ENCODE measurements around the gene OR3A3. TPM values are rescaled to one million over a fixed set of nuclear protein-coding genes. Genes with fewer than 3 reads are reported as not detected.
"Not testable (repeated sequence)": the region's sequence is repeated elsewhere in the genome, so short reads cannot be mapped to it uniquely, and the experiment has no call there.

OR3A3 gene
- total and polyA plus RNA-seq, 4 donors: 0.63 TPM; not detected in 3

DNA sequence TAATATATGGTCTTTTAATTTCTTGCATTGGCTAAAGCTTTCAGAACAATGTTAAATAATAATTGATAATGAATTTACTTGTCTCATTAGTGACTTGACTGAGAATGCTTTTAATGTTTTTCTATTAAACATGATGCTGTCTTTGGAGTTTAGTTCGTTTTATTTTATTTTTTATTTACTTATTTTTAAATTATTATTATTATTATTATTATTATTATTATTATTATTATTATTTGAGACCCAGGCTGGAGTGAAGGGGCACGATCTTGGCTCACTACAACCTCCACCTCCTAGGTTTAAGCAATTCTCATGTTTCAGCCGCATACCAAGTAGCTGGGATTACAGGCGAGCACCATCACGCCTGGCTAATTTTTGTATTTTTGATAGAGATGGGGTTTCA is 4.4 kb downstream of the OR3A3 start:
- Histone ChIP-seq H3K4me3 (no peak overlapping the region), H3K9ac (ENCODE audit: insufficient read depth in 1 of 2, low read length in 2 of 2) (no peak overlapping the region), H3K9me3 (ENCODE audit: control insufficient read depth in 4 of 4, insufficient read depth in 3 of 4, low read length in 3 of 4) (no peaks in the 10 kb centered on the region), H3K27me3 (ENCODE audit: control insufficient read depth in 3 of 3, insufficient read depth in 3 of 3, low read length in 2 of 3) (no peaks in the 10 kb centered on the region), H3K36me3 (ENCODE audit: control insufficient read depth in 4 of 4, insufficient read depth in 4 of 4, low read length in 4 of 4) (no peaks in the 10 kb centered on the region), H3K4me1 (ENCODE audit: control insufficient read depth in 5 of 5, insufficient read depth in 5 of 5, low read length in 5 of 5) (no peaks in the 10 kb centered on the region), H3K27ac (ENCODE audit: low read depth in 1 of 2, low read length in 1 of 2) (no peak overlapping the region)
- ATAC-seq (ENCODE audit: insufficient read depth, low FRiP score) (no peak), DNase-seq (no peak)
- TF ChIP-seq, protein P1, sequence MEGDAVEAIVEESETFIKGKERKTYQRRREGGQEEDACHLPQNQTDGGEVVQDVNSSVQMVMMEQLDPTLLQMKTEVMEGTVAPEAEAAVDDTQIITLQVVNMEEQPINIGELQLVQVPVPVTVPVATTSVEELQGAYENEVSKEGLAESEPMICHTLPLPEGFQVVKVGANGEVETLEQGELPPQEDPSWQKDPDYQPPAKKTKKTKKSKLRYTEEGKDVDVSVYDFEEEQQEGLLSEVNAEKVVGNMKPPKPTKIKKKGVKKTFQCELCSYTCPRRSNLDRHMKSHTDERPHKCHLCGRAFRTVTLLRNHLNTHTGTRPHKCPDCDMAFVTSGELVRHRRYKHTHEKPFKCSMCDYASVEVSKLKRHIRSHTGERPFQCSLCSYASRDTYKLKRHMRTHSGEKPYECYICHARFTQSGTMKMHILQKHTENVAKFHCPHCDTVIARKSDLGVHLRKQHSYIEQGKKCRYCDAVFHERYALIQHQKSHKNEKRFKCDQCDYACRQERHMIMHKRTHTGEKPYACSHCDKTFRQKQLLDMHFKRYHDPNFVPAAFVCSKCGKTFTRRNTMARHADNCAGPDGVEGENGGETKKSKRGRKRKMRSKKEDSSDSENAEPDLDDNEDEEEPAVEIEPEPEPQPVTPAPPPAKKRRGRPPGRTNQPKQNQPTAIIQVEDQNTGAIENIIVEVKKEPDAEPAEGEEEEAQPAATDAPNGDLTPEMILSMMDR (IDR thresholded peaks at IDR 0.05; ENCODE audit: control extremely low read depth, extremely low read depth): no peak
- WGBS, 2 donors: 83 to 88% methylated on average over 5 of the region's 5 CpGs

GRCh38 chr17:3418222-3418621 is 7.1 kb downstream of the OR3A3 start:
- Histone ChIP-seq H3K36me3 (ENCODE audit: control insufficient read depth in 4 of 4, insufficient read depth in 4 of 4, low read length in 4 of 4) (no peaks in the 10 kb centered on the region), H3K4me3 (no peak overlapping the region), H3K9ac (ENCODE audit: insufficient read depth in 1 of 2, low read length in 2 of 2) (no peak overlapping the region), H3K27me3 (ENCODE audit: control insufficient read depth in 3 of 3, insufficient read depth in 3 of 3, low read length in 2 of 3) (no peaks in the 10 kb centered on the region), H3K9me3 (ENCODE audit: control insufficient read depth in 4 of 4, insufficient read depth in 3 of 4, low read length in 3 of 4) (no peaks in the 10 kb centered on the region), H3K27ac (ENCODE audit: low read depth in 1 of 2, low read length in 1 of 2) (no peak overlapping the region), H3K4me1 (ENCODE audit: control insufficient read depth in 5 of 5, insufficient read depth in 5 of 5, low read length in 5 of 5) (no peaks in the 10 kb centered on the region)
- 55 to 90% methylated on average over 2 of the region's 2 CpGs for WGBS, 2 donors
- ATAC-seq (ENCODE audit: insufficient read depth, low FRiP score) (no peak), DNase-seq (no peak)
- TF ChIP-seq, protein P1 (IDR thresholded peaks at IDR 0.05; ENCODE audit: control extremely low read depth, extremely low read depth): no peak

GRCh38 chr17:3433215-3433614 is 22.0 kb downstream of the OR3A3 start:
- 17 to 31% methylated on average over 7 of the region's 7 CpGs for WGBS, 2 donors
- ATAC-seq (ENCODE audit: insufficient read depth, low FRiP score); H3K27me3 ChIP-seq (ENCODE audit: control insufficient read depth in 3 of 3, insufficient read depth in 3 of 3, low read length in 2 of 3); H3K9ac ChIP-seq (ENCODE audit: insufficient read depth in 1 of 2, low read length in 2 of 2); H3K4me3 ChIP-seq; H3K9me3 ChIP-seq (ENCODE audit: control insufficient read depth in 4 of 4, insufficient read depth in 3 of 4, low read length in 3 of 4); H3K27ac ChIP-seq (ENCODE audit: low read depth in 1 of 2, low read length in 1 of 2); H3K36me3 ChIP-seq (ENCODE audit: control insufficient read depth in 4 of 4, insufficient read depth in 4 of 4, low read length in 4 of 4); H3K4me1 ChIP-seq (ENCODE audit: control insufficient read depth in 5 of 5, insufficient read depth in 5 of 5, low read length in 5 of 5): not testable (repeated sequence)
- peak in 1 of 3 donors; percentile 26 for DNase-seq

DNA sequence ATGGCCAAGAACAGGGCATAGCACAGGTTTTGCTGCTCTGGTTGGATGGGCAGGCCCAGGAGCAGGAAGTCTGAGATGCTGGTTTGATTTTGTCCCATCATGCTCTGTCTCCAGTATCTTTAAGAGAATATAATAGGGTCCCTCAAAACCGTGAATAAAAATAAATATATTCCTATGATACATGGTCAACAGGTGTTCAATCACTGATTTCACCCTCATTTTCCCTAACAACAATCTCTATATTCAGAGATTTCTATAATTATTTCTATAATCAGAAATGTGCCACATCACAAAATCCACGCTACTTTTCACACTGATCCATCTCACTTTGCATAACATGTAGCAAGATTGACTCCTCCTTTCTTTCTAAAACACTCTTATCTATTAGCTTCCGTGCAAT is 22.6 kb downstream of the OR3A3 start, which contains the start of gene OR1E2:
OR1E2 (minus strand) TSS at position 101 of the 400 bp plus-strand sequence; CDS start at position 101, 0 bp downstream.
- H3K9ac ChIP-seq (ENCODE audit: insufficient read depth in 1 of 2, low read length in 2 of 2): no peak within 1 kb of the TSS
- TF ChIP-seq, protein P1 (IDR thresholded peaks at IDR 0.05; ENCODE audit: control extremely low read depth, extremely low read depth): no peak
- H3K36me3 ChIP-seq (ENCODE audit: control insufficient read depth in 4 of 4, insufficient read depth in 4 of 4, low read length in 4 of 4): no peaks in the 10 kb centered on the region
- 74 to 79% methylated on average over 3 of the region's 3 CpGs for WGBS, 2 donors
- no peaks in the 10 kb centered on the region for H3K4me1 ChIP-seq (ENCODE audit: control insufficient read depth in 5 of 5, insufficient read depth in 5 of 5, low read length in 5 of 5)
- H3K27me3 ChIP-seq (ENCODE audit: control insufficient read depth in 3 of 3, insufficient read depth in 3 of 3, low read length in 2 of 3): no peaks in the 10 kb centered on the region
- no peak within 1 kb of the TSS for H3K4me3 ChIP-seq
- H3K9me3 ChIP-seq (ENCODE audit: control insufficient read depth in 4 of 4, insufficient read depth in 3 of 4, low read length in 3 of 4): no peaks in the 10 kb centered on the region
- ATAC-seq (ENCODE audit: insufficient read depth, low FRiP score): no peak
- H3K27ac ChIP-seq (ENCODE audit: low read depth in 1 of 2, low read length in 1 of 2): no peak within 1 kb of the TSS
- DNase-seq: no peak
